ENCODE measurements around the gene MYO9B.

MYO9B gene

GRCh38 chr19:17245535-17245984, 170.0 kb downstream of the MYO9B start, which contains the start of gene NR2F6:
Gene NR2F6, minus strand, starts transcription at chr19:17245919. Its CDS starts 699 bp downstream, at chr19:17245220.
- peak within 1 kb of the TSS; percentile 80 for H3K4me3 ChIP-seq (ENCODE audit: low read depth, low read length)
- DNase-seq (ENCODE audit: low read depth, low spot score) = no peak
- no peak for TF ChIP-seq CTCF (IDR thresholded peaks at IDR 0.05; ENCODE audit: low read depth, low read length)
- in situ Hi-C loops (cut with HindIII; ENCODE audit: low sequenced_read_pairs) = no loop called here

- no peak for TF ChIP-seq CTCF (IDR thresholded peaks at IDR 0.05; ENCODE audit: low read depth, low read length)
- in situ Hi-C loops (cut with HindIII; ENCODE audit: low sequenced_read_pairs) = no loop called here
- DNase-seq (ENCODE audit: low read depth, low spot score) = peak; percentile 43
Measured at GRCh38 chr19:17246681-17247425, 171.3 kb downstream of the MYO9B start.

GRCh38 chr19:17248011-17248776, 172.6 kb downstream of the MYO9B start:
- no peak overlapping the region for H3K4me3 ChIP-seq (ENCODE audit: low read depth, low read length)
- in situ Hi-C loops (cut with HindIII; ENCODE audit: low sequenced_read_pairs) = no loop called here
- no peak for DNase-seq (ENCODE audit: low read depth, low spot score)
- no peak for TF ChIP-seq CTCF (IDR thresholded peaks at IDR 0.05; ENCODE audit: low read depth, low read length)

More at GRCh38 chr19:17246681-17247425, 171.3 kb downstream of the MYO9B start:
- no peak overlapping the region for H3K4me3 ChIP-seq (ENCODE audit: low read depth, low read length)

GRCh38 chr19:17249887-17250548, 174.4 kb downstream of the MYO9B start:
- TF ChIP-seq CTCF (IDR thresholded peaks at IDR 0.05; ENCODE audit: low read depth, low read length) = no peak
- no peak for DNase-seq (ENCODE audit: low read depth, low spot score)

GRCh38 chr19:17254636-17255035, 179.1 kb downstream of the MYO9B start:
- in situ Hi-C loops (cut with HindIII; ENCODE audit: low sequenced_read_pairs) = no loop called here
- no peak for TF ChIP-seq CTCF (IDR thresholded peaks at IDR 0.05; ENCODE audit: low read depth, low read length)
- no peak for DNase-seq (ENCODE audit: low read depth, low spot score)
- H3K4me3 ChIP-seq (ENCODE audit: low read depth, low read length) = no peak overlapping the region

More at GRCh38 chr19:17249887-17250548, 174.4 kb downstream of the MYO9B start:
- in situ Hi-C loops (cut with HindIII; ENCODE audit: low sequenced_read_pairs) = no loop called here
- H3K4me3 ChIP-seq (ENCODE audit: low read depth, low read length) = no peak overlapping the region

GRCh38 chr19:17255150-17255621, 179.6 kb downstream of the MYO9B start:
- no peak for DNase-seq (ENCODE audit: low read depth, low spot score)
- no peak for TF ChIP-seq CTCF (IDR thresholded peaks at IDR 0.05; ENCODE audit: low read depth, low read length)
- in situ Hi-C loops (cut with HindIII; ENCODE audit: low sequenced_read_pairs) = no loop called here
- H3K4me3 ChIP-seq (ENCODE audit: low read depth, low read length) = no peak overlapping the region
